OCI-LY1 (cell line): Measurements from ENCODE around the gene VSIG4.

Experiments used
- H2AFZ ChIP-seq: fragments of 200-600 bp; sonication (generic), shearing (Covaris generic); 2 replicates; pipeline ENCODE4 v1.6.0; 2014; ENCODE audit warnings: antibody characterized with exemption, mild to moderate bottlenecking, low read length
- H3F3A ChIP-seq: fragments of 200-600 bp; sonication (generic), shearing (Covaris generic); 2 replicates; pipeline ENCODE4 v1.6.0; 2014; ENCODE audit warnings: mild to moderate bottlenecking, antibody characterized with exemption, low read length, moderate library complexity; ENCODE audit not compliant: insufficient read depth
- H3K27ac ChIP-seq: fragments of 200-600 bp; sonication (generic); 2 replicates; pipeline ENCODE4 v1.5.1; 2014; ENCODE audit warnings: low read length, mixed run types, mild to moderate bottlenecking, low read depth; ENCODE audit not compliant: poor library complexity, severe bottlenecking
- H3K27me3 ChIP-seq: fragments of 200-600 bp; sonication (generic); 2 replicates; pipeline ENCODE4 v1.6.0; 2014; ENCODE audit warnings: antibody characterized with exemption, mild to moderate bottlenecking, low read length, moderate library complexity; ENCODE audit not compliant: insufficient read depth
- H3K36me3 ChIP-seq: fragments of 200-600 bp; sonication (generic); 2 replicates; pipeline ENCODE4 v1.6.1; 2014; ENCODE audit warnings: mild to moderate bottlenecking, antibody characterized with exemption, low read length, moderate library complexity, mixed read lengths; ENCODE audit not compliant: insufficient read depth
- H3K4me1 ChIP-seq: fragments of 200-600 bp; sonication (generic); 2 replicates; pipeline ENCODE4 v1.5.1; 2014; ENCODE audit warnings: mild to moderate bottlenecking, low read length, moderate library complexity; ENCODE audit not compliant: insufficient read depth, severe bottlenecking
- H3K4me2 ChIP-seq: fragments of 200-600 bp; sonication (generic), shearing (Covaris generic); 2 replicates; pipeline ENCODE4 v1.6.1; 2014; ENCODE audit warnings: low read length
- H3K4me3 ChIP-seq: fragments of 200-600 bp; sonication (generic); 2 replicates; pipeline ENCODE4 v1.5.1; 2014; ENCODE audit warnings: low read length, low read depth, mild to moderate bottlenecking, mixed read lengths; ENCODE audit not compliant: poor library complexity, severe bottlenecking
- H3K79me2 ChIP-seq: fragments of 200-600 bp; shearing (Covaris generic); 2 replicates; pipeline ENCODE4 v1.6.1; 2016; ENCODE audit warnings: mixed run types, low read length, mixed read lengths; ENCODE audit not compliant: insufficient read depth
- H3K9ac ChIP-seq: fragments of 200-600 bp; sonication (generic), shearing (Covaris generic); 2 replicates; pipeline ENCODE4 v1.6.1; 2014; ENCODE audit warnings: mild to moderate bottlenecking, low read length, mixed read lengths
- H3K9me2 ChIP-seq: fragments of 200-600 bp; sonication (generic), shearing (Covaris generic); 2 replicates; pipeline ENCODE4 v1.6.1; 2014; ENCODE audit warnings: low read depth, mild to moderate bottlenecking, low read length, mixed read lengths
- H3K9me3 ChIP-seq: fragments of 200-600 bp; shearing (Covaris generic); 2 replicates; pipeline ENCODE4 v1.6.1; 2014; ENCODE audit warnings: low read length, mixed read lengths
- H4K20me1 ChIP-seq: fragments of 200-600 bp; sonication (generic), shearing (Covaris generic); 2 replicates; pipeline ENCODE4 v1.6.0; 2016; ENCODE audit warnings: mild to moderate bottlenecking, low read length; ENCODE audit not compliant: insufficient read depth
- EZH2 ChIP-seq: fragments of 200-600 bp; sonication (generic), shearing (Covaris generic); IDR thresholded peaks from 2 replicates; pipeline ENCODE4 v1.8.0; 2017; ENCODE audit warnings: borderline replicate concordance, mixed run types, mild to moderate bottlenecking, antibody characterized with exemption, low read length, moderate library complexity, mixed read lengths
- TF ChIP-seq, protein P1 (sequence below): fragments of 200-600 bp; sonication (generic), shearing (Covaris generic); IDR thresholded peaks from 2 replicates; pipeline ENCODE4 v1.5.1; 2017; ENCODE audit warnings: mild to moderate bottlenecking, antibody characterized with exemption, low read length, moderate library complexity, mixed read lengths

VSIG4 gene

GRCh38 chrX:66036231-66036630 lies 3.6 kb downstream of the VSIG4 start:
- H3K9ac ChIP-seq: no peak overlapping the region
- no peaks in the 10 kb centered on the region for H4K20me1 ChIP-seq
- H3K9me3 ChIP-seq: no peaks in the 10 kb centered on the region
- no peaks in the 10 kb centered on the region for H3K27me3 ChIP-seq
- no peaks in the 10 kb centered on the region for H3K4me1 ChIP-seq
- no peak for TF ChIP-seq EZH2
- TF ChIP-seq, protein P1, sequence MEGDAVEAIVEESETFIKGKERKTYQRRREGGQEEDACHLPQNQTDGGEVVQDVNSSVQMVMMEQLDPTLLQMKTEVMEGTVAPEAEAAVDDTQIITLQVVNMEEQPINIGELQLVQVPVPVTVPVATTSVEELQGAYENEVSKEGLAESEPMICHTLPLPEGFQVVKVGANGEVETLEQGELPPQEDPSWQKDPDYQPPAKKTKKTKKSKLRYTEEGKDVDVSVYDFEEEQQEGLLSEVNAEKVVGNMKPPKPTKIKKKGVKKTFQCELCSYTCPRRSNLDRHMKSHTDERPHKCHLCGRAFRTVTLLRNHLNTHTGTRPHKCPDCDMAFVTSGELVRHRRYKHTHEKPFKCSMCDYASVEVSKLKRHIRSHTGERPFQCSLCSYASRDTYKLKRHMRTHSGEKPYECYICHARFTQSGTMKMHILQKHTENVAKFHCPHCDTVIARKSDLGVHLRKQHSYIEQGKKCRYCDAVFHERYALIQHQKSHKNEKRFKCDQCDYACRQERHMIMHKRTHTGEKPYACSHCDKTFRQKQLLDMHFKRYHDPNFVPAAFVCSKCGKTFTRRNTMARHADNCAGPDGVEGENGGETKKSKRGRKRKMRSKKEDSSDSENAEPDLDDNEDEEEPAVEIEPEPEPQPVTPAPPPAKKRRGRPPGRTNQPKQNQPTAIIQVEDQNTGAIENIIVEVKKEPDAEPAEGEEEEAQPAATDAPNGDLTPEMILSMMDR: no peak
- no peak overlapping the region for H3K27ac ChIP-seq
- H2AFZ ChIP-seq: no peak overlapping the region
- no peak overlapping the region for H3K4me2 ChIP-seq
- no peaks in the 10 kb centered on the region for H3K36me3 ChIP-seq
- no peak overlapping the region for H3K4me3 ChIP-seq
- H3K9me2 ChIP-seq: no peaks in the 10 kb centered on the region
- H3K79me2 ChIP-seq: no peaks in the 10 kb centered on the region
- H3F3A ChIP-seq: no peaks in the 10 kb centered on the region

DNA sequence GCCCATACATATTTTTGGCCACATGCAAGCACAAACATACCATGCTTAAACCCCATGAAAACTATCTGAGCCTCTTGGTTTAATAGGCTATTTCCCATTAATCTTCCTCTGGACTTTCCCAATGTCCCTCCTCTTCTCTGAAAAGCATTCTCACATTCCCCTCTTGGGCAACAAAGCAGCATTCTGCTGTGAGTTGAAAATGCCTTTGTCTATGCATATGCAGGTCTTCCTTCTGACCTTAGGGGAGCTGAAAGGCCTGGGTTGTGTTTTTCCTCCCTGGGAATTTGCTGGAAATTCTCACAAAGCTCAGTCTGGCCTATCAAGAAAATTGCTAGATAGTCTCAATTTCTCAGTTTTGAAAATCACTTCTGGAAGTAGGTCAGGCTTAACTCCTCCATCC lies 4.2 kb downstream of the VSIG4 start:
- no peaks in the 10 kb centered on the region for H3F3A ChIP-seq
- H4K20me1 ChIP-seq: no peaks in the 10 kb centered on the region
- H3K27ac ChIP-seq: no peak overlapping the region
- H3K4me2 ChIP-seq: no peak overlapping the region
- H3K9me3 ChIP-seq: no peaks in the 10 kb centered on the region
- TF ChIP-seq EZH2: no peak
- TF ChIP-seq, protein P1: no peak
- H3K9ac ChIP-seq: no peak overlapping the region
- H3K9me2 ChIP-seq: no peaks in the 10 kb centered on the region
- no peaks in the 10 kb centered on the region for H3K36me3 ChIP-seq
- H3K4me1 ChIP-seq: no peaks in the 10 kb centered on the region
- no peak overlapping the region for H3K4me3 ChIP-seq
- H3K79me2 ChIP-seq: no peaks in the 10 kb centered on the region
- H3K27me3 ChIP-seq: no peaks in the 10 kb centered on the region
- H2AFZ ChIP-seq: no peak overlapping the region

- Histone ChIP-seq H3K9ac (no peak overlapping the region), H3F3A (no peaks in the 10 kb centered on the region), H3K27me3 (no peaks in the 10 kb centered on the region), H4K20me1 (no peaks in the 10 kb centered on the region), H3K27ac (no peak overlapping the region), H3K79me2 (no peaks in the 10 kb centered on the region), H3K9me3 (no peaks in the 10 kb centered on the region), H3K9me2 (no peaks in the 10 kb centered on the region), H3K36me3 (no peaks in the 10 kb centered on the region), H3K4me2 (no peak overlapping the region), H2AFZ (no peak overlapping the region), H3K4me1 (no peaks in the 10 kb centered on the region), H3K4me3 (no peak overlapping the region)
- TF ChIP-seq, protein P1: peak; percentile 67
- no peak for TF ChIP-seq EZH2
These were observed 9.2 kb downstream of the VSIG4 start for GRCh38 chrX:66030505-66031317.
